ENCODE measurements around the gene CDC40.

GRCh38 chr6:110232450-110232849, 52.2 kb downstream of the CDC40 start:
- no peak for TF ChIP-seq RARB (CRISPR knock-in tag; IDR thresholded peaks at IDR 0.05)
- no peak for TF ChIP-seq BACH2 (CRISPR knock-in tag; IDR thresholded peaks at IDR 0.05; ENCODE audit: borderline replicate concordance)
- no peak for TF ChIP-seq ARNTL (CRISPR knock-in tag; IDR thresholded peaks at IDR 0.05; ENCODE audit: borderline replicate concordance, low read depth)
- TF ChIP-seq PATZ1 (CRISPR knock-in tag; IDR thresholded peaks at IDR 0.05; ENCODE audit: borderline replicate concordance): no peak

All from SK-N-SH treated with all-trans-retinoic acid at 6 μM for 48 hours (cell line).